IMR-90 (cell line): Measurements from ENCODE around the gene MICAL3. TPM values are rescaled to one million over a fixed set of nuclear protein-coding genes. Genes with fewer than 3 reads are reported as not detected.

Experiments
- ATAC-seq: fragments of 200-7000 bp; cut with Tn5 transposase; 2 replicates; pipeline ENCODE4 v1.9.1; 2020; ENCODE audit warnings: low read depth, mild to moderate bottlenecking, moderate library complexity
- BruUV-seq: library from RNA; stranded (reverse); fragments of 400-500 nt; replicated peaks from 2 replicates; lab custom pipeline; 2021; lab: Mats Ljungman, UMichigan
- CTCF ChIA-PET: fragments of 300-600 bp; formaldehyde crosslinking; extraction: SDS; loops from one replicate; lab custom pipeline; 2021; ENCODE audit warnings: antibody characterized with exemption; lab: Yijun Ruan, JAX
- POLR2A ChIA-PET: fragments of 300-600 bp; sonication (Branson Sonifier 250); formaldehyde crosslinking; loops from one replicate; lab custom pipeline; 2022; ENCODE audit warnings: antibody characterized with exemption; ENCODE audit not compliant: unreplicated experiment; lab: Charles Lee
- DNase-seq: peaks from one replicate; pipeline ENCODE4 v3.0.0; 2013
- H2AFZ ChIP-seq: replicated peaks from 2 replicates; pipeline ENCODE3; 2013; ENCODE audit warnings: low read length, mild to moderate bottlenecking; ENCODE audit not compliant: poor library complexity
- H2AK5ac ChIP-seq: 2 replicates; pipeline ENCODE4 v1.6.1; 2013; ENCODE audit warnings: low read depth, low read length, inconsistent platforms
- H2AK9ac ChIP-seq: replicated peaks from 2 replicates; pipeline ENCODE3; 2013; ENCODE audit warnings: mild to moderate bottlenecking, low read depth, low read length, moderate library complexity; ENCODE audit not compliant: poor library complexity
- H2BK120ac ChIP-seq: 2 replicates; pipeline ENCODE4 v1.6.1; 2013; ENCODE audit warnings: low read depth, low read length, inconsistent platforms
- H2BK15ac ChIP-seq: 3 replicates; pipeline ENCODE4 v1.6.1; 2013; ENCODE audit warnings: low read depth, low read length, inconsistent platforms
- H2BK20ac ChIP-seq: 2 replicates; pipeline ENCODE4 v1.6.1; 2013; ENCODE audit warnings: low read depth, mild to moderate bottlenecking, inconsistent platforms, low read length, moderate library complexity
- H2BK5ac ChIP-seq: 2 replicates; pipeline ENCODE4 v1.6.1; 2013; ENCODE audit warnings: mild to moderate bottlenecking, low read depth, low read length, inconsistent platforms; ENCODE audit not compliant: poor library complexity, severe bottlenecking
- H3K14ac ChIP-seq: replicated peaks from 2 replicates; pipeline ENCODE4 v1.6.1; 2013; ENCODE audit warnings: low read depth, low read length, inconsistent platforms
- H3K18ac ChIP-seq: 2 replicates; pipeline ENCODE4 v1.6.1; 2013; ENCODE audit warnings: low read depth, low read length, control low read depth
- H3K23ac ChIP-seq: 2 replicates; pipeline ENCODE4 v1.6.1; 2013; ENCODE audit warnings: low read depth, low read length, inconsistent platforms
- H3K27ac ChIP-seq: 2 replicates; pipeline ENCODE4 v1.5.1; 2013; ENCODE audit warnings: mild to moderate bottlenecking, control low read depth, low read length; ENCODE audit not compliant: insufficient read depth
- H3K27me3 ChIP-seq: 2 replicates; pipeline ENCODE4 v1.6.1; 2013; ENCODE audit warnings: low read length; ENCODE audit not compliant: control insufficient read depth, insufficient read depth
- H3K36me3 ChIP-seq: 2 replicates; pipeline ENCODE4 v1.6.1; 2013; ENCODE audit warnings: low read length, mixed read lengths; ENCODE audit not compliant: control insufficient read depth, insufficient read depth
- H3K4ac ChIP-seq: 2 replicates; pipeline ENCODE4 v1.6.1; 2013; ENCODE audit warnings: low read depth, low read length, inconsistent platforms
- H3K4me1 ChIP-seq: 2 replicates; pipeline ENCODE4 v1.6.1; 2013; ENCODE audit warnings: low read length, mixed read lengths; ENCODE audit not compliant: control insufficient read depth, insufficient read depth
- H3K4me2 ChIP-seq: 2 replicates; pipeline ENCODE4 v1.6.1; 2013; ENCODE audit warnings: low read depth, mild to moderate bottlenecking, control low read depth, low read length, moderate library complexity
- H3K4me3 ChIP-seq: 2 replicates; pipeline ENCODE4 v1.5.1; 2013; ENCODE audit warnings: low read depth, mild to moderate bottlenecking, control low read depth, low read length, moderate library complexity; ENCODE audit not compliant: insufficient read depth
- H3K56ac ChIP-seq: 2 replicates; pipeline ENCODE4 v1.6.1; 2013; ENCODE audit warnings: low read length, inconsistent platforms; ENCODE audit not compliant: insufficient read depth; ENCODE audit errors: extremely low read depth
- H3K79me1 ChIP-seq, 2 experiments: 2 replicates each; pipeline ENCODE4 v1.6.1; 2013; ENCODE audit warnings: low read length in 2 of 2, inconsistent platforms in 1 of 2, low read depth in 1 of 2
- H3K9ac ChIP-seq: 2 replicates; pipeline ENCODE4 v1.6.1; 2013; ENCODE audit warnings: low read depth, low read length, control low read depth
- H3K9me1 ChIP-seq: 2 replicates; pipeline ENCODE4 v1.6.1; 2013; ENCODE audit warnings: low read length, inconsistent platforms; ENCODE audit not compliant: insufficient read depth
- H3K9me3 ChIP-seq: 2 replicates; pipeline ENCODE4 v1.6.1; 2013; ENCODE audit warnings: low read length; ENCODE audit not compliant: control insufficient read depth, insufficient read depth
- H4K20me1 ChIP-seq: 2 replicates; pipeline ENCODE4 v1.6.1; 2013; ENCODE audit warnings: low read length, inconsistent platforms; ENCODE audit not compliant: insufficient read depth
- H4K5ac ChIP-seq: 2 replicates; pipeline ENCODE4 v1.6.1; 2013; ENCODE audit warnings: mild to moderate bottlenecking, low read depth, low read length, control low read depth
- H4K8ac ChIP-seq, 2 experiments: 2 replicates each; pipeline ENCODE4 v1.6.1; 2013; ENCODE audit warnings: low read depth in 2 of 2, low read length in 2 of 2, control low read depth in 1 of 2, inconsistent platforms in 1 of 2
- H4K91ac ChIP-seq: 2 replicates; pipeline ENCODE4 v1.6.1; 2013; ENCODE audit warnings: low read depth, low read length, inconsistent platforms; ENCODE audit not compliant: insufficient read depth
- MAZ ChIP-seq: IDR thresholded peaks from 2 replicates; pipeline ENCODE4 v1.6.1; 2012; ENCODE audit warnings: low read depth, mild to moderate bottlenecking, low read length, improper control_type of control experiment, moderate library complexity, borderline replicate concordance
- WGBS, 2 experiments: methylation state at CpG; one replicate each; pipeline versions ENCODE4 v1.1.5 to v1.1.7; 2013; ENCODE audit warnings: missing lambda C conversion rate in 2 of 2; ENCODE audit not compliant: insufficient read length in 1 of 2; ENCODE audit errors: extremely low coverage in 2 of 2; 5-methylcytosine and 5-hydroxymethylcytosine counted together
- dilution Hi-C: fragments of 300-500 bp; cut with HindIII; formaldehyde crosslinking; loops from one replicate; pipeline ENCODE4 v1.14.3; 2018; ENCODE audit warnings: low sequenced_read_pairs; ENCODE audit not compliant: unreplicated experiment
- in situ Hi-C: fragments of 300-500 bp; cut with MboI; formaldehyde crosslinking; loops from 3 replicates; pipeline ENCODE4 v1.14.3; 2019; ENCODE audit warnings: low sequenced_read_pairs, inconsistent platforms, mixed read lengths
- intact Hi-C: fragments of 100-400 bp; cut with micrococcal nuclease; formaldehyde crosslinking; loops from 2 replicates; pipeline ENCODE4 v1.10.0; 2022
- polyA plus RNA-seq, 3 experiments: library from polyadenylated mRNA; depleted of rRNA; stranded (reverse); fragments of >200 nt; gene quantifications; 2 replicates each; pipeline ENCODE4 v1.2.3, GENCODE V29; 2012; ENCODE audit warnings: low replicate concordance in 1 of 3
- total RNA-seq: library from RNA; depleted of rRNA; stranded (reverse); fragments of >200 nt; gene quantifications from 2 replicates; pipeline ENCODE4 v1.2.3, GENCODE V29; 2012

Gene MICAL3
- total and polyA plus RNA-seq, 2 of the 4 experiments (the other 2 are of a cell fraction) = 17.6 to 26.8 TPM

DNA sequence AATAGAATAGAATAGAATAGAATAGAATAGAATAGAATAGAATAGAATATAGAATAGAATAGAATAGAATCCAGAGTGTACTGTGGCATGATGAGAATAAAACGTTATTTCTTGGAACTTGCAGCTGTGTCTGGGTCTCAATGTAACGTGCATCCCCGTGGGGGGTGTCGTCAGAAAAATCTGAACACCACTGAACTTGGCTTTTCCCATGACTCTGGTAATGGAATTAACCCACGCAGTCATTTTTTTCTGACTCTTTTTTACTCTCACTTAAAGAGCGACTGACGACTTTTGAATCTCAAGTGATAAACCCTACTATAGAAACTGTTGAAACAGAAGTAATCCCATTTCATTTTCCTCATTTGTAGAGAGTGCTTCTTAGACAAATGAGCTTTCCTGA lies 157.7 kb downstream of the MICAL3 start:
- H3K9ac ChIP-seq = no peak overlapping the region
- TF ChIP-seq MAZ = no peak
- in situ Hi-C loops = no loop called here
- H3K27ac ChIP-seq = no peak overlapping the region
- ATAC-seq = no peak
- WGBS, 2 experiments = 88% methylated on average over 3 of the region's 7 CpGs; no CpG with 5 or more reads in 1 of the 2 experiments
- H2AK5ac ChIP-seq = no peak overlapping the region
- intact Hi-C loops = no loop called here
- no peak overlapping the region for H3K14ac ChIP-seq
- H2BK20ac ChIP-seq = no peak overlapping the region
- ChIA-PET CTCF (no interaction called here), POLR2A (no interaction called here)
- H2AFZ ChIP-seq = no peak overlapping the region
- no peak overlapping the region for H2BK15ac ChIP-seq
- no peaks in the 10 kb centered on the region for H3K9me3 ChIP-seq
- H3K56ac ChIP-seq = no peak overlapping the region
- no peak overlapping the region for H4K91ac ChIP-seq
- no peaks in the 10 kb centered on the region for H4K20me1 ChIP-seq
- peaks cover 49% of the 10 kb centered on the region for H3K36me3 ChIP-seq
- no peaks in the 10 kb centered on the region for H3K4me1 ChIP-seq
- H4K8ac ChIP-seq = no peak overlapping the region
- H2AK9ac ChIP-seq = no peak overlapping the region
- H3K4me3 ChIP-seq = no peak overlapping the region
- H3K18ac ChIP-seq = no peak overlapping the region
- H3K79me1 ChIP-seq = no peaks in the 10 kb centered on the region; a peak in 1 of 4 replicates
- H2BK120ac ChIP-seq = no peak overlapping the region
- no TSS peak for BruUV-seq
- no peak overlapping the region for H3K23ac ChIP-seq
- H2BK5ac ChIP-seq = no peak overlapping the region
- H4K5ac ChIP-seq = no peak overlapping the region
- peaks cover 3% of the 10 kb centered on the region; the same call in 1 of the 2 replicates for H3K9me1 ChIP-seq
- dilution Hi-C loops = no loop called here
- no peak overlapping the region for H3K4me2 ChIP-seq
- DNase-seq = no peak
- no peaks in the 10 kb centered on the region for H3K27me3 ChIP-seq
- H3K4ac ChIP-seq = no peak overlapping the region
